ENCODE measurements around the gene NUSAP1.
"Not testable (repeated sequence)": the region's sequence is repeated elsewhere in the genome, so short reads cannot be mapped to it uniquely, and the experiment has no call there.

NUSAP1 gene

GRCh38 chr15:41411441-41411840 lies 78.8 kb downstream of the NUSAP1 start:
- no peak for DNase-seq (ENCODE audit: low read depth in 2 of 2)

GRCh38 chr15:41416128-41416741 lies 83.6 kb downstream of the NUSAP1 start:
- DNase-seq (ENCODE audit: low read depth in 2 of 2) = no peak

GRCh38 chr15:41416742-41417417 lies 84.2 kb downstream of the NUSAP1 start, which contains the start of gene RTF1:
TSS of gene RTF1 (plus strand) at chr15:41417095. CDS start at chr15:41417116, 21 bp downstream.
- peak; percentile 96 to 97 for DNase-seq (ENCODE audit: low read depth in 2 of 2)

GRCh38 chr15:41417418-41418195 lies 84.9 kb downstream of the NUSAP1 start:
- DNase-seq (ENCODE audit: low read depth in 2 of 2) = peak in 1 of 2 donors; percentile 18

GRCh38 chr15:41423979-41424659 lies 91.4 kb downstream of the NUSAP1 start:
- no peak for DNase-seq (ENCODE audit: low read depth in 2 of 2)

- DNase-seq (ENCODE audit: low read depth in 2 of 2) = no peak
Observed at GRCh38 chr15:41424809-41425208, 92.1 kb downstream of the NUSAP1 start.

GRCh38 chr15:41425907-41426306 lies 93.2 kb downstream of the NUSAP1 start:
- DNase-seq (ENCODE audit: low read depth in 2 of 2) = not testable (repeated sequence)

GRCh38 chr15:41429003-41429890 lies 96.6 kb downstream of the NUSAP1 start:
- DNase-seq (ENCODE audit: low read depth in 2 of 2) = no peak
